ENCODE measurements around the gene HAND2. TPM values are rescaled to one million over a fixed set of nuclear protein-coding genes. Genes with fewer than 3 reads are reported as not detected.
A peak's percentile ranks its signal among the peaks of the same experiment; 100 is the strongest.

The HAND2 gene
- total RNA-seq, 3 donors from 2014 or later (not counting 1 experiment from before 2014, with no cell fraction given): not detected

GRCh38 chr4:173504181-173504503, 25.9 kb downstream of the HAND2 start:
- no peak overlapping the region for H3K4me3 ChIP-seq (ENCODE audit: low read length)
- TF ChIP-seq CTCF (IDR thresholded peaks at IDR 0.05): no peak
- H3K4me1 ChIP-seq (ENCODE audit: control insufficient read depth, insufficient read depth, low read length): peaks cover 48% of the 10 kb centered on the region
- H3K27ac ChIP-seq (ENCODE audit: low read length): no peak overlapping the region
- Mint-ChIP-seq H3K4me3 (peak overlapping the region; percentile 31), H3K9me3 (peaks cover 0 to 2% of the 10 kb centered on the region in 2 donors), H3K27ac (no peak overlapping the region), H3K27me3 (ENCODE audit: low read depth in 2 of 2) (peaks cover 64 to 66% of the 10 kb centered on the region in 2 donors), H3K36me3 (no peaks in the 10 kb centered on the region), H3K4me1 (peaks cover 22 to 43% of the 10 kb centered on the region in 2 donors)
- peaks cover 20% of the 10 kb centered on the region for H3K9me3 ChIP-seq (ENCODE audit: control insufficient read depth, insufficient read depth, low read length)
- intact Hi-C loops (cut with micrococcal nuclease): no loop called here
- DNase-seq (no peak), ATAC-seq (no peak)
- H3K27me3 ChIP-seq (ENCODE audit: control insufficient read depth, insufficient read depth, low read length): peaks cover 73% of the 10 kb centered on the region
- no peaks in the 10 kb centered on the region for H3K36me3 ChIP-seq (ENCODE audit: control insufficient read depth, insufficient read depth, low read length)
- 27% methylated on average over 7 of the region's 7 CpGs for WGBS (ENCODE audit: insufficient coverage)

GRCh38 chr4:173503330-173504180, 26.5 kb downstream of the HAND2 start:
- Histone ChIP-seq H3K4me1 (ENCODE audit: control insufficient read depth, insufficient read depth, low read length) (peaks cover 43% of the 10 kb centered on the region), H3K36me3 (ENCODE audit: control insufficient read depth, insufficient read depth, low read length) (no peaks in the 10 kb centered on the region), H3K27me3 (ENCODE audit: control insufficient read depth, insufficient read depth, low read length) (peaks cover 67% of the 10 kb centered on the region), H3K4me3 (ENCODE audit: low read length) (no peak overlapping the region), H3K27ac (ENCODE audit: low read length) (no peak overlapping the region), H3K9me3 (ENCODE audit: control insufficient read depth, insufficient read depth, low read length) (peaks cover 20% of the 10 kb centered on the region)
- WGBS (ENCODE audit: insufficient coverage): 32% methylated on average over 12 of the region's 13 CpGs
- intact Hi-C loops (cut with micrococcal nuclease): no loop called here
- Mint-ChIP-seq H3K4me3 (no peak overlapping the region), H3K9me3 (peaks cover 0 to 2% of the 10 kb centered on the region in 2 donors), H3K27ac (no peak overlapping the region), H3K27me3 (ENCODE audit: low read depth in 2 of 2) (peaks cover 64 to 69% of the 10 kb centered on the region in 2 donors), H3K4me1 (peaks cover 22 to 39% of the 10 kb centered on the region in 2 donors), H3K36me3 (no peaks in the 10 kb centered on the region)
- TF ChIP-seq CTCF (IDR thresholded peaks at IDR 0.05): no peak
- DNase-seq (no peak), ATAC-seq (no peak)

GRCh38 chr4:173502282-173502681, 27.7 kb downstream of the HAND2 start:
- peaks cover 20% of the 10 kb centered on the region for H3K9me3 ChIP-seq (ENCODE audit: control insufficient read depth, insufficient read depth, low read length)
- intact Hi-C loops (cut with micrococcal nuclease): no loop called here
- H3K4me3 ChIP-seq (ENCODE audit: low read length): no peak overlapping the region
- peaks cover 11 to 27% of the 10 kb centered on the region in 2 donors for H3K4me1 Mint-ChIP-seq
- no peaks in the 10 kb centered on the region for H3K36me3 ChIP-seq (ENCODE audit: control insufficient read depth, insufficient read depth, low read length)
- DNase-seq: no peak
- H3K4me3 Mint-ChIP-seq: no peak overlapping the region
- ATAC-seq: no peak
- H3K27ac Mint-ChIP-seq: no peak overlapping the region
- H3K4me1 ChIP-seq (ENCODE audit: control insufficient read depth, insufficient read depth, low read length): peaks cover 30% of the 10 kb centered on the region
- WGBS (ENCODE audit: insufficient coverage): 19% methylated on average over 5 of the region's 5 CpGs
- no peaks in the 10 kb centered on the region for H3K36me3 Mint-ChIP-seq
- H3K27ac ChIP-seq (ENCODE audit: low read length): no peak overlapping the region
- H3K27me3 ChIP-seq (ENCODE audit: control insufficient read depth, insufficient read depth, low read length): peaks cover 54% of the 10 kb centered on the region
- H3K27me3 Mint-ChIP-seq (ENCODE audit: low read depth in 2 of 2): peaks cover 54 to 72% of the 10 kb centered on the region in 2 donors
- peaks cover 0 to 2% of the 10 kb centered on the region in 2 donors for H3K9me3 Mint-ChIP-seq
- TF ChIP-seq CTCF (IDR thresholded peaks at IDR 0.05): no peak

Measured in natural killer cell (primary cell).